HepG2 (cell line): ENCODE measurements around the gene CNPY4. TPM values are rescaled to one million over a fixed set of nuclear protein-coding genes. Genes with fewer than 3 reads are reported as not detected.
A peak's percentile ranks its signal among the peaks of the same experiment; 100 is the strongest.

ENCODE experiments used
- E2F2 ChIP-seq: sonication (generic); formaldehyde crosslinking; IDR thresholded peaks from 2 replicates; pipeline ENCODE4 v1.4.0; 2020; ENCODE audit warnings: missing genetic modification reagents, borderline replicate concordance
- GATAD2A ChIP-seq: IDR thresholded peaks from 2 replicates; pipeline ENCODE4 v1.6.1; 2016
- GZF1 ChIP-seq: sonication (generic); formaldehyde crosslinking; IDR thresholded peaks from 2 replicates; pipeline ENCODE4 v1.5.1; 2020; ENCODE audit warnings: mild to moderate bottlenecking, missing genetic modification reagents
- HMGXB3 ChIP-seq: sonication (generic); formaldehyde crosslinking; IDR thresholded peaks from 2 replicates; pipeline ENCODE4 v1.4.0; 2020; ENCODE audit warnings: missing genetic modification reagents, borderline replicate concordance
- KLF6 ChIP-seq: IDR thresholded peaks from 2 replicates; pipeline ENCODE4 v1.8.0; 2016; ENCODE audit warnings: missing biosample characterization, missing genetic modification reagents
- RARA ChIP-seq: IDR thresholded peaks from 2 replicates; pipeline ENCODE4 v1.6.1; 2016; ENCODE audit warnings: missing genetic modification reagents, missing compliant biosample characterization
- SAP130 ChIP-seq: IDR thresholded peaks from 2 replicates; pipeline ENCODE4 v1.6.1; 2016; ENCODE audit warnings: low read depth
- SNAPC5 ChIP-seq: sonication (generic); formaldehyde crosslinking; IDR thresholded peaks from 2 replicates; pipeline ENCODE4 v1.8.1; 2023; ENCODE audit warnings: mild to moderate bottlenecking, missing genetic modification reagents, borderline replicate concordance
- THAP8 ChIP-seq: sonication (generic); formaldehyde crosslinking; IDR thresholded peaks from 2 replicates; pipeline ENCODE4 v1.5.1; 2020; ENCODE audit warnings: missing genetic modification reagents, mild to moderate bottlenecking, borderline replicate concordance
- UBTF ChIP-seq: sonication (generic); formaldehyde crosslinking; IDR thresholded peaks from 2 replicates; pipeline ENCODE4 v1.4.0; 2020; ENCODE audit warnings: mild to moderate bottlenecking, missing genetic modification reagents
- ZHX2 ChIP-seq, 2 experiments: sonication (generic) in 1 of 2; formaldehyde crosslinking in 1 of 2; IDR thresholded peaks; 2 replicates each; pipeline versions ENCODE4 v1.6.1 to v1.9.0; 2014 to 2022; ENCODE audit warnings: antibody characterized with exemption in 1 of 2, borderline replicate concordance in 1 of 2, inconsistent platforms in 1 of 2, low read depth in 1 of 2, missing genetic modification reagents in 1 of 2
- ZNF383 ChIP-seq: sonication (generic); formaldehyde crosslinking; IDR thresholded peaks from 2 replicates; pipeline ENCODE4 v1.4.0; 2020; ENCODE audit warnings: missing genetic modification reagents, mild to moderate bottlenecking, borderline replicate concordance
- polyA plus RNA-seq, 8 experiments: library from polyadenylated mRNA; depleted of rRNA in 3 of 8; stranded (reverse) in 7 of 8; unstranded in 1 of 8; fragments of >200 nt; fragmentation: Illumina TruSeq in 4 of 8; extraction: Trizol in 4 of 8; gene quantifications; 2 replicates each; pipeline versions ENCODE4 v1.2.1 to v1.2.3, GENCODE V29; 2011 to 2016; ENCODE audit warnings: low read depth in 4 of 8, missing spikeins in 1 of 8, mixed read lengths in 1 of 8; ENCODE audit not compliant: insufficient read depth in 1 of 8
- total RNA-seq, 5 experiments: library from RNA; depleted of rRNA; stranded (reverse); fragments of >200 nt; fragmentation: Illumina TruSeq; extraction: Trizol; gene quantifications; 2 replicates each; pipeline ENCODE4 v1.2.3, GENCODE V29; 2016; ENCODE audit warnings: low read depth in 1 of 5

CNPY4 gene
- total and polyA plus RNA-seq, 2 of the 13 experiments (the other 11 are each of a cell fraction or from before 2014, with no cell fraction given), result 6.2 to 12.7 TPM

GRCh38 chr7:100148559-100149328 is 29.3 kb downstream of the CNPY4 start, which contains the start of gene LAMTOR4 (continued):
- 0 out of 2 replicates have a peak, but pooled peaks have one; percentile 76 for TF ChIP-seq GZF1 (CRISPR knock-in tag)
- TF ChIP-seq HMGXB3, result peak; percentile 22; the same call in 1 of the 2 replicates
- TF ChIP-seq SAP130 (CRISPR knock-in tag), result peak; percentile 89
- TF ChIP-seq RARA (CRISPR knock-in tag), result peak; percentile 5; the same call in 1 of the 2 replicates
- no peak for TF ChIP-seq ZNF383 (CRISPR knock-in tag)
- TF ChIP-seq THAP8 (CRISPR knock-in tag), result no peak
- TF ChIP-seq UBTF (CRISPR knock-in tag), result peak; percentile 48
- TF ChIP-seq KLF6 (CRISPR knock-in tag), result peak; percentile 77; the same call in 1 of the 2 replicates
- no peak for TF ChIP-seq SNAPC5 (CRISPR knock-in tag)
- TF ChIP-seq GATAD2A (CRISPR knock-in tag), result 0 out of 2 replicates have a peak, but pooled peaks have one; percentile 38
- no peak for TF ChIP-seq E2F2 (CRISPR knock-in tag)
- TF ChIP-seq ZHX2 (IDR thresholded peaks at IDR 0.05; ENCODE audit: low read depth), result 0 out of 2 replicates have a peak, but pooled peaks have one; percentile 34
- TF ChIP-seq ZHX2 (CRISPR knock-in tag; IDR thresholded peaks at IDR 0.05; ENCODE audit: borderline replicate concordance), result no peak
